K562 (cell line): ENCODE data around the gene PHF21A. TPM values are rescaled to one million over a fixed set of nuclear protein-coding genes. Genes with fewer than 3 reads are reported as not detected.

ENCODE experiments used
- ATAC-seq: fragments of 200-7000 bp; cut with Tn5 transposase; 3 replicates; pipeline ENCODE4 v1.9.1; 2020; ENCODE audit warnings: moderate library complexity
- BruUV-seq: library from RNA; stranded (reverse); fragments of 400-500 nt; replicated peaks from 2 replicates; lab custom pipeline; 2021; lab: Mats Ljungman, UMichigan
- CTCF ChIA-PET: fragments of 300-600 bp; formaldehyde crosslinking; extraction: SDS; loops from one replicate; lab custom pipeline; 2021; ENCODE audit warnings: low intra/inter-chr PET ratio; lab: Yijun Ruan, JAX
- POLR2A ChIA-PET: fragments of 300-600, 350-650 bp; sonication (Branson Sonifier 250); formaldehyde crosslinking; extraction: SDS; loops from one replicate; lab custom pipeline; 2021; ENCODE audit warnings: antibody characterized with exemption, inconsistent platforms; lab: Yijun Ruan, JAX
- DNase-seq, 4 experiments: peaks; one replicate each; pipeline versions ENCODE4 v3.0.0 to v3.0.0-alpha.2; 2011 to 2018; ENCODE audit warnings: low spot score in 3 of 4, mixed read lengths in 3 of 4; ENCODE audit errors: extremely low read depth in 1 of 4
- FAIRE-seq: peaks from 2 replicates; lab custom pipeline; 2011; peaks lifted over from hg19 to GRCh38; lab: Jason Lieb, UNC
- H2AFZ ChIP-seq: 2 replicates; pipeline ENCODE4 v1.6.0; 2011; ENCODE audit warnings: low read depth, low read length, control low read depth, inconsistent platforms
- H3K27ac ChIP-seq: fragments of 200-600 bp; 3 replicates; pipeline ENCODE4 v1.8.0; 2011; ENCODE audit warnings: low read depth, mild to moderate bottlenecking, control low read depth, inconsistent platforms, low read length, moderate library complexity, mixed read lengths; ENCODE audit errors: extremely low read depth
- H3K27me3 ChIP-seq, 2 experiments: fragments of 300-600 bp in 1 of 2; 2 replicates in 1 of 2; 3 replicates in 1 of 2; pipeline versions ENCODE4 v1.6.0 to v1.8.0; 2011; ENCODE audit warnings: inconsistent platforms in 2 of 2, low read length in 2 of 2, mild to moderate bottlenecking in 1 of 2, mixed read lengths in 1 of 2, moderate library complexity in 1 of 2; ENCODE audit not compliant: control insufficient read depth in 2 of 2, insufficient read depth in 2 of 2
- H3K36me3 ChIP-seq: fragments of 300-600 bp; 3 replicates; pipeline ENCODE4 v1.8.0; 2011; ENCODE audit warnings: mild to moderate bottlenecking, low read length, inconsistent platforms; ENCODE audit not compliant: control insufficient read depth, insufficient read depth
- H3K4me1 ChIP-seq, 2 experiments: fragments of 200-600 bp in 1 of 2; replicated peaks in 1 of 2; 2 replicates in 1 of 2; 3 replicates in 1 of 2; pipeline versions ENCODE4 v1.5.1 to v1.8.0; 2011; ENCODE audit warnings: inconsistent platforms in 2 of 2, low read length in 2 of 2, mild to moderate bottlenecking in 1 of 2, mixed read lengths in 1 of 2, moderate library complexity in 1 of 2; ENCODE audit not compliant: control insufficient read depth in 2 of 2, insufficient read depth in 2 of 2
- H3K4me2 ChIP-seq: 2 replicates; pipeline ENCODE4 v1.6.1; 2011; ENCODE audit warnings: low read length, control low read depth, inconsistent platforms, mixed read lengths; ENCODE audit not compliant: insufficient read depth
- H3K4me3 ChIP-seq: fragments of 200-600 bp; sonication (generic), shearing (Covaris generic); 2 replicates; pipeline ENCODE4 v1.5.1; 2016; ENCODE audit warnings: control low read depth, inconsistent platforms
- H3K79me2 ChIP-seq: fragments of 200-600 bp; 3 replicates; pipeline ENCODE4 v1.8.0; 2011; ENCODE audit warnings: low read length, inconsistent platforms; ENCODE audit not compliant: control insufficient read depth, insufficient read depth
- H3K9ac ChIP-seq, 2 experiments: 2 replicates each; pipeline versions ENCODE4 v1.6.0 to v1.6.1; 2011; ENCODE audit warnings: low read depth in 2 of 2, low read length in 2 of 2, control low read depth in 1 of 2, inconsistent platforms in 1 of 2, mild to moderate bottlenecking in 1 of 2, mixed read lengths in 1 of 2; ENCODE audit not compliant: insufficient read depth in 1 of 2
- H3K9me1 ChIP-seq: one replicate; pipeline ENCODE4 v1.6.0; 2011; ENCODE audit warnings: inconsistent platforms, mild to moderate bottlenecking, low read length, moderate library complexity; ENCODE audit not compliant: control insufficient read depth, insufficient read depth
- H3K9me3 ChIP-seq: replicated peaks from 2 replicates; pipeline ENCODE4 v1.5.1; 2011; ENCODE audit warnings: low read depth, low read length, inconsistent platforms; ENCODE audit not compliant: control insufficient read depth, insufficient read depth
- H4K20me1 ChIP-seq: replicated peaks from 2 replicates; pipeline ENCODE4 v1.6.1; 2011; ENCODE audit warnings: low read length, inconsistent platforms, mixed read lengths; ENCODE audit not compliant: control insufficient read depth, insufficient read depth
- BRF2 ChIP-seq: IDR thresholded peaks from 3 replicates; pipeline ENCODE4 v1.6.1; 2011; ENCODE audit warnings: borderline replicate concordance, mild to moderate bottlenecking; ENCODE audit not compliant: insufficient read length, insufficient read depth
- EGR1 ChIP-seq: fragments of 450-650 bp; conservative IDR thresholded peaks from 2 replicates; pipeline ENCODE4 v1.6.1; 2017; ENCODE audit warnings: mild to moderate bottlenecking
- FOXA3 ChIP-seq, 2 experiments: fragments of 450-650 bp in 1 of 2; sonication (generic) in 1 of 2; formaldehyde crosslinking; IDR thresholded peaks in 1 of 2; conservative IDR thresholded peaks in 1 of 2; 2 replicates each; pipeline versions ENCODE4 v1.4.0 to v1.8.0; 2020 to 2022; ENCODE audit warnings: mild to moderate bottlenecking in 2 of 2, missing genetic modification reagents in 1 of 2
- NFYB ChIP-seq: IDR thresholded peaks from 2 replicates; pipeline ENCODE4 v1.6.1; 2011; ENCODE audit warnings: mild to moderate bottlenecking, moderate library complexity; ENCODE audit not compliant: insufficient read length; ENCODE audit errors: extremely low read depth
- NR4A1 ChIP-seq, 2 experiments: fragments of 250-450 bp in 1 of 2; fragments of 450-650 bp in 1 of 2; sonication (Bioruptor Pico) in 1 of 2; IDR thresholded peaks; 2 replicates each; pipeline versions ENCODE4 v1.4.0 to v1.6.1; 2016 to 2020; ENCODE audit warnings: mild to moderate bottlenecking in 2 of 2, missing compliant biosample characterization in 1 of 2, missing genetic modification characterization in 1 of 2, moderate library complexity in 1 of 2
- POLR2G ChIP-seq: fragments of 200-400 bp; formaldehyde crosslinking; IDR thresholded peaks from 2 replicates; pipeline ENCODE4 v1.6.1; 2017; ENCODE audit warnings: low read depth, mild to moderate bottlenecking, antibody characterized with exemption, low read length, moderate library complexity
- PREB ChIP-seq: sonication (generic); formaldehyde crosslinking; IDR thresholded peaks from 2 replicates; pipeline ENCODE4 v1.8.1; 2023; ENCODE audit warnings: mild to moderate bottlenecking, missing genetic modification reagents
- SREBF1 ChIP-seq: fragments of 150-350 bp; IDR thresholded peaks from 2 replicates; pipeline ENCODE4 v1.6.1; 2014; ENCODE audit warnings: antibody characterized with exemption, low read depth, low read length, borderline replicate concordance
- STAG1 ChIP-seq: sonication (generic); formaldehyde crosslinking; IDR thresholded peaks from 2 replicates; pipeline ENCODE4 v1.5.0; 2020; ENCODE audit warnings: missing genetic modification reagents, borderline replicate concordance
- TFAP4 ChIP-seq: sonication (generic); formaldehyde crosslinking; IDR thresholded peaks from 2 replicates; pipeline ENCODE4 v1.8.0; 2022; ENCODE audit warnings: missing genetic modification reagents, mild to moderate bottlenecking, moderate library complexity, borderline replicate concordance
- ZFX ChIP-seq: sonication (generic); formaldehyde crosslinking; IDR thresholded peaks from 2 replicates; pipeline ENCODE4 v1.8.0; 2022; ENCODE audit warnings: mild to moderate bottlenecking, missing genetic modification reagents, moderate library complexity
- ZKSCAN3 ChIP-seq: fragments of 250-450 bp; sonication (Bioruptor Pico); IDR thresholded peaks from 2 replicates; pipeline ENCODE4 v1.4.0; 2020
- ZNF224 ChIP-seq: sonication (generic); formaldehyde crosslinking; IDR thresholded peaks from 2 replicates; pipeline ENCODE4 v1.8.0; 2022; ENCODE audit warnings: mild to moderate bottlenecking, missing genetic modification reagents
- ZNF311 ChIP-seq: fragments of 250-450 bp; sonication (Bioruptor Pico); IDR thresholded peaks from 2 replicates; pipeline ENCODE4 v1.4.0; 2020; ENCODE audit warnings: mild to moderate bottlenecking, moderate library complexity
- ZNF639 ChIP-seq, 2 experiments: fragments of 200-800 bp in 1 of 2; sonication (Bioruptor generic) in 1 of 2; sonication (generic) in 1 of 2; formaldehyde crosslinking in 1 of 2; IDR thresholded peaks in 1 of 2; conservative IDR thresholded peaks in 1 of 2; 2 replicates each; pipeline versions ENCODE4 v1.5.0 to v1.6.1; 2016 to 2020; ENCODE audit warnings: missing compliant biosample characterization in 1 of 2, missing genetic modification characterization in 1 of 2, missing genetic modification reagents in 1 of 2
- WGBS: fragments of 100-300 bp; shearing (Covaris generic); methylation state at CpG from one replicate; pipeline ENCODE4 v1.1.6; 2016; ENCODE audit warnings: low coverage, mixed read lengths; ENCODE audit not compliant: insufficient coverage; ENCODE audit errors: missing lambda C conversion rate; 5-methylcytosine and 5-hydroxymethylcytosine counted together
- in situ Hi-C: fragments of 300-500 bp; cut with MboI; formaldehyde crosslinking; loops from 4 replicates; pipeline ENCODE4 v1.15.0; 2018; ENCODE audit warnings: inconsistent platforms, mixed read lengths
- intact Hi-C: fragments of 100-400 bp; cut with micrococcal nuclease; formaldehyde crosslinking; loops from 2 replicates; pipeline ENCODE4 v1.14.2; 2022
- polyA plus RNA-seq, 8 experiments: library from polyadenylated mRNA; depleted of rRNA in 4 of 8; stranded (reverse) in 5 of 8; unstranded in 3 of 8; fragments of >200 nt; fragmentation: Nextera tagmentation in 2 of 8; fragmentation: Illumina TruSeq in 1 of 8; extraction: Ambion mirVana in 2 of 8; extraction: Trizol in 1 of 8; gene quantifications; 2 replicates each; pipeline versions ENCODE4 v1.2.1 to v1.2.3, GENCODE V29; 2011 to 2014; ENCODE audit warnings: inconsistent platforms in 1 of 8, missing spikeins in 1 of 8
- total RNA-seq, 7 experiments: library from RNA; depleted of rRNA in 6 of 7; stranded (reverse); fragments of >200 nt in 6 of 7; fragmentation: Illumina TruSeq in 2 of 7; extraction: Trizol in 2 of 7; gene quantifications; 2 replicates each; pipeline versions ENCODE4 v1.2.1 to v1.2.3, GENCODE V29; 2011 to 2021; ENCODE audit warnings: low replicate concordance in 1 of 7

Gene PHF21A
- total and polyA plus RNA-seq, 9 of the 15 experiments (the other 6 are each of a cell fraction or from before 2014, with no cell fraction given) = 1.5 to 32.4 (median 10.7) TPM

- H4K20me1 ChIP-seq = peaks cover 30% of the 10 kb centered on the region
- no peak overlapping the region for H3K27ac ChIP-seq
- no peaks in the 10 kb centered on the region; a peak in 1 of 5 replicates for H3K27me3 ChIP-seq
- ATAC-seq (no peak), FAIRE-seq (no peak), DNase-seq (no peak)
- intact Hi-C loops = no loop called here
- H2AFZ ChIP-seq = peak overlapping the region; percentile 66; the same call in 1 of the 2 replicates
- H3K79me2 ChIP-seq = no peaks in the 10 kb centered on the region
- peaks cover 14% of the 10 kb centered on the region; the same call in 2 of the 3 replicates for H3K36me3 ChIP-seq
- BruUV-seq = no TSS peak
- H3K9ac ChIP-seq = peak overlapping the region in 1 of 2 experiments; percentile 81; a peak in 2 of 4 replicates
- peaks cover 0 to 18% of the 10 kb centered on the region in 2 experiments; a peak in 3 of 5 replicates for H3K4me1 ChIP-seq
- peak overlapping the region; percentile 52; the same call in 1 of the 2 replicates for H3K4me2 ChIP-seq
- H3K4me3 ChIP-seq = peak overlapping the region; percentile 55
- POLR2A ChIA-PET = interaction anchor here (1.0 kb wide), 1 partner anchor 36 kb away, joined by 3 read pairs; no protein-coding TSS in a partner anchor
- H3K9me1 ChIP-seq = no peaks in the 10 kb centered on the region
- CTCF ChIA-PET = interaction anchor here (0.6 kb wide), 1 partner anchor 432 kb away, joined by 3 read pairs; no protein-coding TSS in a partner anchor
- H3K9me3 ChIP-seq = no peaks in the 10 kb centered on the region
- WGBS = 39% methylated on average over 26 of the region's 43 CpGs
- in situ Hi-C loops = no loop called here
- TF ChIP-seq BRF2 = no peak
- TF ChIP-seq NR4A1 (CRISPR knock-in tag; IDR thresholded peaks at IDR 0.05) = no peak
- TF ChIP-seq NR4A1 (tag; IDR thresholded peaks at IDR 0.05) = no peak
- TF ChIP-seq POLR2G = peak; percentile 48
- TF ChIP-seq ZKSCAN3 = no peak
- TF ChIP-seq ZNF639 (CRISPR knock-in tag; conservative IDR thresholded peaks at IDR 0.05 in 1 of 2, IDR thresholded peaks at IDR 0.05 in 1 of 2) = no peak
- TF ChIP-seq EGR1 = peak; percentile 37; the same call in 1 of the 2 replicates
- TF ChIP-seq ZNF311 (CRISPR knock-in tag) = no peak
- no peak for TF ChIP-seq SREBF1
- no peak for TF ChIP-seq ZFX (CRISPR knock-in tag)
- no peak for TF ChIP-seq ZNF224 (CRISPR knock-in tag)
- no peak for TF ChIP-seq STAG1
- no peak for TF ChIP-seq NFYB
- 0 out of 2 replicates have a peak, but pooled peaks have one; percentile 14 for TF ChIP-seq TFAP4 (CRISPR knock-in tag)
- no peak for TF ChIP-seq PREB (CRISPR knock-in tag)
- no peak for TF ChIP-seq FOXA3 (CRISPR knock-in tag; conservative IDR thresholded peaks at IDR 0.05 in 1 of 2, IDR thresholded peaks at IDR 0.05 in 1 of 2)
These were observed 235.1 kb downstream of the PHF21A start for GRCh38 chr11:45885921-45886721.
